Kidney epithelial cell (primary cell): ENCODE measurements around the gene BPGM. TPM values are rescaled to one million over a fixed set of nuclear protein-coding genes. Genes with fewer than 3 reads are reported as not detected.
"Not testable (repeated sequence)": the region's sequence is repeated elsewhere in the genome, so short reads cannot be mapped to it uniquely, and the experiment has no call there.

ENCODE experiments used
- DNase-seq: peaks from one replicate; pipeline ENCODE4 v3.0.0-alpha.2; 2010; ENCODE audit warnings: low read depth
- H3K27me3 ChIP-seq: 2 replicates; pipeline ENCODE4 v1.6.0; 2011; ENCODE audit warnings: low read length; ENCODE audit not compliant: control insufficient read depth, insufficient read depth
- H3K36me3 ChIP-seq: 2 replicates; pipeline ENCODE4 v1.5.1; 2011; ENCODE audit warnings: low read length; ENCODE audit not compliant: control insufficient read depth, insufficient read depth
- H3K4me3 ChIP-seq: 2 replicates; pipeline ENCODE4 v1.5.1; 2011; ENCODE audit warnings: low read depth, mild to moderate bottlenecking, control low read depth, low read length
- CTCF ChIP-seq: IDR thresholded peaks from 2 replicates; pipeline ENCODE4 v1.5.1; 2011; ENCODE audit warnings: mild to moderate bottlenecking, moderate library complexity, low read length, control low read depth, inconsistent platforms; ENCODE audit not compliant: insufficient read depth, poor library complexity, severe bottlenecking
- total RNA-seq: library from RNA; depleted of rRNA; stranded (reverse); fragments of >200 nt; gene quantifications from 2 replicates; pipeline ENCODE4 v1.2.3, GENCODE V29; 2015

The BPGM gene
- total RNA-seq, 1 donor from 2014 or later: 30.7 TPM

DNA sequence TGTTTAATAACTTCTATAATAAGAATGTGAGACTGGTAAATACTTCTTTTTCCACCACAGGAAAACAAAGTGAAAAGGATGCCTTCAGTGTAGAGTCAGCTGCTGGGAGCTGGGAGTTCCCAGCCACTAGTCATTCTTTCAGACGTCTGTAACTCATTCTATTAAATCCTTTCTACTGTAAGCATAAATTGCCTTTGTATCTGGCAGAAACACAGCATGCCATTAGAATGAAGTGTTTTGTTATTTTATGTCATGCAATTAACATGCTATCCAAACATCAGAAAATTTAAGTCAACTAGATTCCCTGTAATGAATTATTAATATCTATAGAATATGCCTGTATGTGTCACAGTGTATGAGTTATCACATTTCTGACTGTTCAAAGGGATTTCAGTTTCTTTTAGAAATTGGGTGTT lies 14.3 kb downstream of the BPGM start:
- TF ChIP-seq CTCF: no peak
- H3K36me3 ChIP-seq: no peaks in the 10 kb centered on the region
- DNase-seq: peak; percentile 47
- H3K4me3 ChIP-seq: no peak overlapping the region
- no peaks in the 10 kb centered on the region for H3K27me3 ChIP-seq

DNA sequence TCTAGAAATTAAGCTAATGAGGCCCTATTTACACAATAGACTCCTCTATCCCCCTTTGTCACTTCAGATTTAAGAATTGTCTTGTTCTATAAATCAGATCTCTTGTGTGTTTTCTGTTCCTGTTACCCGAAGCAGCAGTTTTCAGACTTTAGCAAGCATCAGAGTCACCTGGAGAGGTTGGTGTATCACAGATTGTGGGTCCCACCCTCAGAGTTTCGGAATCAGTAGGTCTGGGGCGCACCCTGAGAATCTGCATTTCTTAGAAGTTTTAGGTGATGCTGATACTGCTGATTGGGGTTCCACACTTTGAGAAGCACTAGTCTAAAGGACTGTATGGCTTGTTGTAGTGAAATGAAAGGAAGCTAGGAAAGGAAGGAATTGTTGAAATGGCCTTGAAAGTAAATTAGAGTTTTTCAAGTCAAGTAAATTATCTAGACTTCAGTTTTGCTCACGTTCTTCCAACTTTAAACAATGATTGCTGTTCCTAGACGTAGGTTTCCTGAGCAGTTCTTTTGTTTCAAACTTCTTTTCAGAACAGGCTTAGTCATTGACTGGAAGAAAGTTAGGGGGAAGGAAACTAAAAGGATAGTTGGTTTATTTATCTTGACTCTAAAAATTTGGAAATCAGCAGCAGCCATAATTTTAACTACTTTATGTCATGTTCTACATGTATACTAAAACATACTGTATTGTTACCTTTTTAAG lies 15.7 kb downstream of the BPGM start:
- H3K36me3 ChIP-seq: no peaks in the 10 kb centered on the region
- DNase-seq: no peak
- no peak overlapping the region for H3K4me3 ChIP-seq
- no peaks in the 10 kb centered on the region for H3K27me3 ChIP-seq
- no peak for TF ChIP-seq CTCF

- H3K36me3 ChIP-seq: no peaks in the 10 kb centered on the region
- no peak for TF ChIP-seq CTCF
- DNase-seq: no peak
Measured at GRCh38 chr7:134662871-134663205, 16.2 kb downstream of the BPGM start.

GRCh38 chr7:134665045-134665444 lies 18.4 kb downstream of the BPGM start:
- not testable (repeated sequence) for DNase-seq, H3K36me3 ChIP-seq, H3K4me3 ChIP-seq, H3K27me3 ChIP-seq

More at GRCh38 chr7:134662871-134663205, 16.2 kb downstream of the BPGM start:
- Histone ChIP-seq H3K27me3 (no peaks in the 10 kb centered on the region), H3K4me3 (no peak overlapping the region)

DNA sequence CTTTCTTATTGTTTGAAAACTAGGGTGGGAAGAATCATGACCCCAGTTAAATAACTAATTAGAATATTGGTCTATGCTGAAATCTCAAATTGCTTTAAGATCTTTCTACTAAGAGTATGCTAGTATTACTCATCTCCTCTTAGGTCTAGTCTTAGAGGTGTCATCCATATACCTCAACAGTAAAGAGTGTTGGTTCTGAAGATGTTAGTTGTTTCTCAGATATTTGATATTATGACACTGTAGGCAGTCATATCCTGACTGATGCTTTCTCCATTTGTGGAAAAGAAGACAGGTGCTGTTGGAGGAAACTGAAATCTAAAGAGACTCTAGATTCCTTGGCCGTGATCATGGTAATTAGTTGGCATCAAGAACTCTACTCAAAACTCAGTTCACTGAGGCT lies 21.2 kb downstream of the BPGM start:
- TF ChIP-seq CTCF: no peak
- DNase-seq: no peak

DNA sequence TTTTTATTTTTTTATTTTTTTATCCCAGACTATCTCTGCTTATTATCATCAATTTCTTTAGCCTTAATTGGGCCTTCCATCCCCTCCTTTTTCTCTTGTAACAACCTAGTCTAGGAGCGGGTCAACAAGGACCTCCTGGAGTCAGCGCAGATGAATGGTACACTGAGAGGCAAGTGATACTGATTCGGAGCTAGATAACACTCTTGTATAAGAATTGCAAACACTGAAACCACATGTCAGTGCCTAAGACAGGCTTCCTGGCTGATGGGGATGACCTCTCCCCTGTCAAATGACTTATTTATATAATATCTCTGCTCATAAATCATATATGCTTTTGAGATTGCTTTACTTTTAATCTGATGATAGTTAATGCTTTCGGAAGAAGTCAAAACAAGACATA lies 22.7 kb downstream of the BPGM start:
- Histone ChIP-seq H3K36me3 (no peaks in the 10 kb centered on the region), H3K4me3 (no peak overlapping the region), H3K27me3 (no peaks in the 10 kb centered on the region)
- DNase-seq: no peak
- TF ChIP-seq CTCF: no peak

More for the DNA sequence above, 21.2 kb downstream of the BPGM start:
- no peaks in the 10 kb centered on the region for H3K36me3 ChIP-seq
- no peaks in the 10 kb centered on the region for H3K27me3 ChIP-seq
- H3K4me3 ChIP-seq: no peak overlapping the region
